ENCODE data around the gene G3BP2.

- TF ChIP-seq EP300 (IDR thresholded peaks at IDR 0.05) (no peak), POLR2AphosphoS5 (IDR thresholded peaks at IDR 0.05) (no peak)
Observed at GRCh38 chr4:75621715-75622114, 51.5 kb downstream of the G3BP2 start.

Measured in gastroesophageal sphincter (tissue), 2 donors.